GM12891 (cell line): ENCODE measurements around the gene GRK3.

Experiments used
- DNase-seq: peaks from one replicate; pipeline ENCODE4 v3.0.0; 2011; ENCODE audit warnings: low spot score; ENCODE audit not compliant: insufficient read length
- FAIRE-seq: peaks from 2 replicates; lab custom pipeline; 2011; peaks lifted over from hg19 to GRCh38; lab: Jason Lieb, UNC
- PAX5 ChIP-seq: IDR thresholded peaks from 2 replicates; pipeline ENCODE4 v1.6.1; 2011; ENCODE audit warnings: low read length, moderate library complexity, mild to moderate bottlenecking; ENCODE audit not compliant: insufficient read depth, severe bottlenecking
- POLR2A ChIP-seq: IDR thresholded peaks from 2 replicates; pipeline ENCODE4 v1.6.1; 2011; ENCODE audit warnings: low read depth, low read length, control low read depth
- POLR2AphosphoS5 ChIP-seq: IDR thresholded peaks from 2 replicates; pipeline ENCODE4 v1.6.1; 2011; ENCODE audit warnings: low read depth, low read length, control low read depth
- POU2F2 ChIP-seq: IDR thresholded peaks from 2 replicates; pipeline ENCODE4 v1.6.1; 2011; ENCODE audit warnings: low read depth, mild to moderate bottlenecking, control low read depth, low read length, moderate library complexity
- SPI1 ChIP-seq: IDR thresholded peaks from 2 replicates; pipeline ENCODE4 v1.6.1; 2011; ENCODE audit warnings: low read depth, low read length, control low read depth
- TAF1 ChIP-seq: IDR thresholded peaks from 2 replicates; pipeline ENCODE4 v1.6.1; 2011; ENCODE audit warnings: low read depth, low read length, control low read depth

Gene GRK3

DNA sequence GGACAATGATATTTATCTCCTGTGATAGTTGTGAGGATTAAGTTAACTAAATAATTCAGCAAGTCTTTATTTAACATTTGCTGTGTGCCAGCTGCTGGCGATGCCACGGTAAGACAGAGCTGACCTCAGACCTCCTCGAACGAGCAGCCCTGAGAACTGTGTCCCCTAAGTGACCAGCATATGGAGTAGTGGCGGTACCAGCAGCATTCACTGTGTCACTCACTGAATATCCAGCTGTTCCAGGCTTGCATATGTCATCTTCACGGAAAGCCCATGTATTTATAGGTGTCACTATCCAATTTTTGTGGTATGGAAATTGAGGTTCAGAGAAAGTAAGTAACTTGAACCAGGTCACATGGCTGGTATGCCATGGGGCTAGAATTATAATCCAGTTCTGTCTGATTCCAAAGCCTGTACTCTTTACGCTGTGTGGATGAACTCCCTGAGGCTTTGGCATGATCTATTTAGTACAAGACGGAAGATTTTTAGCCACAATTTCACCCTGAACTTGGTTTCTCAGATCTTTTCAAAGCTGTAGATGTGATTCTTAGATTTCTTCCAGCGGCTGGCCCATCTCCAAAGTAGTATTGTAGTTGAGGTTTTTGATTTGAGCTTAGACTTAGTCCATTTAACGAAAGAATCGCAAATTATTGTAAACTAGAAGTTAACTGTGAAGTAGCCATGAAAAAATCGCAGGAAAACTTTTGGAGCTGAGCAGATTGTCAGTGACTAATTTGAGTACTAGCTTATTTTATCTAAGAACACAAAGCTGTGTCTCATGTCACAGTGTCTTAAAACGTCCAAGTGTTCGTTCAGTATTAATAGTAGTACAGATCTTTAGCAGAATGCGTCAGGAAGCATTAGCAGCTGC, 128.2 kb downstream of the GRK3 start:
- DNase-seq (no peak), FAIRE-seq (no peak)
- TF ChIP-seq POLR2AphosphoS5 = no peak
- TF ChIP-seq POU2F2 = no peak
- TF ChIP-seq POLR2A = no peak
- TF ChIP-seq PAX5 = no peak
- TF ChIP-seq TAF1 = no peak
- TF ChIP-seq SPI1 = no peak

DNA sequence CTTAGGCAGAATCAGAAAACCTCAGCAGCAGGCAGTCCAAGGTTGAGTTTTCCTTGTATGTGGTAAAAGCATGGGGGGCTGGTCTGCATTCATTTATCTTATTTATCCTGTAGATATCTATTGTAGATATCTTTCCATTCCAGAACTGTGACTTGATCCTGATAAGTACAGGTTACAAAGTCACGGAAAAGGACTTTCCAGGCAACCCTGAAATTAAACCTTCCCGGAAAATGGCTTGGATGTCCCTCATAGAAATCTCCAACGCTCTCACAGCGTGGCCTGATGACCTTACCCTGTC, 128.7 kb downstream of the GRK3 start:
- FAIRE-seq = no peak
- no peak for TF ChIP-seq POLR2A
- TF ChIP-seq SPI1 = no peak
- TF ChIP-seq POLR2AphosphoS5 = no peak
- no peak for TF ChIP-seq TAF1
- TF ChIP-seq POU2F2 = no peak
- no peak for TF ChIP-seq PAX5
- no peak for DNase-seq

DNA sequence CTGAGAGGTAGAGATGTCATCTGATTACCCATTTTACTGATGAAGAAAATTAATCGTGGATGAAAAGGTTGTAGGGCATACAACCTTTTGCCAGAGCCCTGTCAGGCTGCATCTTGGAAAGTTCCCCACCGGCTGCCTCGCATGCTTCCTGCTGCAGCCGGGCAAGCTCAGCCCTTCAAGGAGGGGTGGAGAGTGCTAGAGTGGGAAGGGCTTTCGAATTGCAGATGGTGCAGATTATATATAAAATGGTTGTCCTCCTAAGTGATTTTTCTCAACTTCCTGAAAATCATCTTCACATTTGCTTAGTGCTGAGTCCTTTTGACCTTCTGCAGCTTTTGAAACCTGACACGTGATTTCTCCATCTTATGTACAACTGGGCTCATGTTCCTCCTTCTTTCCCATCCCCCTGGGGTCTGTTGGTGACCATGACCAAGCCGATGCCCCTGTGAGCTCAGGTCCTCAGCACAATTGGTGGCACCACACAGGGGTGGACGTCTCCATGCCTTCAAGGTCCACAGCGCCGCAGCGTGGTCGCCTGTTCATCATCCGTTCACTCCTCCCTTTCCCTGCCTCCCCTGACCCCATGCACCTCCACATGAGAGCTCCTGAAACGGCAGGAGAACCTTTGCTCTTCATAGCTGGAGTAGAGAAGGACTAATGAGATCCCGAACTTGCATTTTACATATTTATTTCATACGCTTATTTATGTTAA, 129.9 kb downstream of the GRK3 start:
- FAIRE-seq = no peak
- DNase-seq = no peak
- no peak for TF ChIP-seq POLR2A
- TF ChIP-seq POU2F2 = no peak
- TF ChIP-seq POLR2AphosphoS5 = no peak
- TF ChIP-seq SPI1 = no peak
- no peak for TF ChIP-seq TAF1
- no peak for TF ChIP-seq PAX5

DNA sequence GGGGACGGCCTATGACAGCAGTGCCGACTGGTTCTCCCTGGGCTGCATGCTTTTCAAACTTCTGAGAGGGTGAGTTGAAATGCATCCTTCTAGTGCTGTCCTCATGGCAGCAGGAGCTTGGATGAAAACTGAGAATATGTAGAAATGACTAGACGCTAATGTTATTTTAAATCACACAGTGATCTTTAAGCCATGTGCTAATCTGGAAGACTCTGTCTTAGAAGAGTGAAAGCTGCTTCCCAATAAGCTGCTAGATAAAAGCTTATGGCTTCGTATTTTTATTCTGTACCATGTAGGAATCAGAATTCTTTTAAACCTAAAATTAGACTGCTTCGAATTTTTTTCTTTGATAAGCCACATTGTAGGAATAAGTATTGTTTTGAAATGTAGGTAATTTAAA, 130.7 kb downstream of the GRK3 start:
- no peak for DNase-seq
- TF ChIP-seq TAF1 = no peak
- no peak for TF ChIP-seq PAX5
- no peak for TF ChIP-seq POLR2A
- no peak for TF ChIP-seq POLR2AphosphoS5
- TF ChIP-seq POU2F2 = no peak
- TF ChIP-seq SPI1 = no peak
- FAIRE-seq = no peak

DNA sequence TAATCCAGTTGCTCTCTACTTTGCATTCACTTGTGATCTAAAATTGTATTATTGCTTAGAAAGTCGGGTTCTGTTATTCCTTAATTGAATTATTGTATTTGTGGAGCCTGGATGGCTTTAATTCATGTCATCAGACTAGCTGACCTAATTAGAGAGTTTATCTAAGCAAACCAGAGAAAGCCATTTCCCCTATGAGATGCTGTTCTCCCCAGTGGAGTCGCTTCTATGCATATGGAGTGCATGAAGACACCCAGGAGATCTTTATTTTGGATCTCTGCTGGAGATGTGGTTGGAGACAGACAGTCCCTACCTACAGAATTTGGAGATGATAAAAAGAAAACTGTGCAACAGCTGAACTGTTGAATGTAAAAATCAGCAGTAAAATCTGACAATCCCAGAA, 132.3 kb downstream of the GRK3 start:
- TF ChIP-seq SPI1 (no peak), PAX5 (no peak), POLR2AphosphoS5 (no peak), POU2F2 (no peak), TAF1 (no peak), POLR2A (no peak)
- DNase-seq (no peak), FAIRE-seq (no peak)

DNA sequence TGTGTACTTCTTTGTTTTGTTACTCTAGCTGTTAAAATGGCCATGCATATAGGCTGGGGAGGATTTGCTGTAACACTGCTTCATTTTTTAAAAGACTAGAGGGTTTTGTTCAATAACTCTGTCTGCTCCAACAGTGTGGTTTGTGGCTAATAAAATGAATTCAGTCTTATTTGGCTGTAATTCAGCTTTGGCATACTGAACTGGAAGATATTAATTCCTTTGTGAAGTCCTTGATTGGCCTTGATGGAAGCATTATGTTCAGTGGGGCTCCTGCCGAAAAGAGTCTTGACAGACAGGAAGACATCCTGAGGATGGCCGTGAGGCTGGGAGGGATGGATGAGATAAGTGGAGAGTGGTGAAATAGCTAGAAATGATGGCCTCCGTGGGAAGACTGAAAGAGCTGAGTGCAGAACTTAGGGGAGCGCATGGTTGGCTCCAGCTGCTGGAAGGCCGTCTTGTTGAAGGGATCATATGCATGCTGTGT, 132.7 kb downstream of the GRK3 start:
- FAIRE-seq = no peak
- DNase-seq = no peak
- TF ChIP-seq POLR2A (no peak), TAF1 (no peak), SPI1 (no peak), POU2F2 (no peak), PAX5 (no peak), POLR2AphosphoS5 (no peak)

DNA sequence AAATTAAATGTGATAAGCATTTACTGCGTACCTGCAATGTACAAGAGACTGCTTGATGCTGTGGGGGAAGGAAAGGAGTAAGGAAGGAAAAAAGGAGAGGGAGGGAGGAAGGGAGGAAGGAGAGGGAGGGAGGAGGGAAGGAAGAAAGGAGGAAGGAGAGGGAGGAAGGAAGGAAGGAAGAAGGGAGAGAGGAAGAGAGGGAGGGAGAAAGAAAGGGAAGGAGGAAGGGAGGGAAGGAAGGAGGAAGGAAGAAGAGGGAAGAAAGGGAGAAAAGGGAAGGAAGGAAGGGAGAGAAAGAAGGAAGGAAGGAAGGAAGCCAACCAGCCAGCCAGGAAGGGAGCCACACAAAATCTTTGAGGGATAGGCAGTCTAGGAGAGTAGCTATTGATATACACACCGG, 133.5 kb downstream of the GRK3 start:
- no peak for FAIRE-seq
- no peak for DNase-seq
- TF ChIP-seq PAX5 = no peak
- TF ChIP-seq POLR2AphosphoS5 = no peak
- TF ChIP-seq SPI1 = no peak
- TF ChIP-seq POU2F2 = no peak
- TF ChIP-seq TAF1 = no peak
- TF ChIP-seq POLR2A = no peak

DNA sequence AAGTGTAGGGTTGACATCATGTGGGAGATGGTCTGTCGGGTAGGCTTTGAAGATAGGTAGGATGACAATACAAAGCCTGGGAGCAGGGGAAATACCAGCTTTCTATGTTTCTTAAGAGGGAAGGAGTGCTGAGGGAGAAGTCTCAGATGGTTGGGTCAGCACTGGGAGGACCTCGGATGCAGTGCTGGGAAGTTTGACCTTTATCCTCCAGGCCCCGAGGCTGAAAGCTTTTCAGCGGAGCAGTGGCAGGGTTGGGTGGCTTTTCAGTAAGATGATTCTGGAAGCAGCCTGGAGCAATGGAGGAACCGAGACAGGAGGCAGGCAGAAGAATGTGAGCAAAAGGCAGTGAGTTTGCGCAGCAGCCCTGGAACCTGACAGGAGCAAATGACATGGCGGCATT, 134.0 kb downstream of the GRK3 start:
- no peak for DNase-seq
- no peak for FAIRE-seq
- TF ChIP-seq POU2F2 = no peak
- no peak for TF ChIP-seq POLR2A
- no peak for TF ChIP-seq SPI1
- no peak for TF ChIP-seq PAX5
- TF ChIP-seq TAF1 = no peak
- no peak for TF ChIP-seq POLR2AphosphoS5

DNA sequence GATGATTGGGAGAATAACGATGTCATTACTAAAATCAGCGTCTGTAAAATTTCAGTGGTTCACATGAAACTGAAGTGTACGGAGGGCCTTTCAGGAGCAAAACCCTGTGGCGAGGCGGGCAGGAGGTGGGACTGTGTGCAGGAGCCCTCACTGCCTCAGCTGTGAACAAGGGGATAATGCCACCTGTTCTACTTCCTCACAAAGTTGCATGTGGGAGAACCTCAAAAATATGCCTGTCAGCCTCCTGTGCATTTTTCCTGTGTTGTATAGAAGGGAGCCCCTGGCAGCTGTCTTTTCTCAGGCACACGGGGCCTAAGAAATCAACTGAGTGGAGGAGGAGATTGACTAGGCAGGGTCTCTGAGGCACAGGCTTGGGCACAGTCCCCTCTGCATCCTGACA, 134.5 kb downstream of the GRK3 start:
- no peak for FAIRE-seq
- no peak for DNase-seq
- TF ChIP-seq POLR2AphosphoS5 (no peak), POLR2A (no peak), PAX5 (no peak), TAF1 (no peak), SPI1 (no peak), POU2F2 (no peak)
